HEK293 (cell line): Measurements from ENCODE around the gene PLEKHG1.

Source experiments
- CTCF ChIA-PET: fragments of 350-600 bp; formaldehyde crosslinking; extraction: SDS; loops from one replicate; lab custom pipeline; 2021; ENCODE audit warnings: antibody characterized with exemption; lab: Yijun Ruan, JAX
- POLR2A ChIA-PET: fragments of 300-600 bp; formaldehyde crosslinking; extraction: SDS; loops from one replicate; lab custom pipeline; 2020; ENCODE audit warnings: antibody characterized with exemption, inconsistent platforms; lab: Yijun Ruan, JAX
- H3K27ac ChIP-seq: fragments of 200-500 bp; sonication (Bioruptor generic); 2 replicates; pipeline ENCODE4 v1.5.1; 2014; ENCODE audit warnings: low read depth, low read length, control low read depth, inconsistent platforms; ENCODE audit errors: extremely low read depth
- H3K36me3 ChIP-seq, 2 experiments: fragments of 200-500 bp in 1 of 2; sonication (Bioruptor generic) in 1 of 2; 1 replicate in 1 of 2; 2 replicates in 1 of 2; pipeline ENCODE4 v1.5.1; 2014 to 2017; ENCODE audit warnings: inconsistent platforms in 2 of 2, low read length in 2 of 2; ENCODE audit not compliant: control insufficient read depth in 2 of 2, insufficient read depth in 1 of 2
- H3K4me1 ChIP-seq: fragments of 200-500 bp; sonication (Bioruptor generic); 2 replicates; pipeline ENCODE4 v1.5.1; 2014; ENCODE audit warnings: mild to moderate bottlenecking, low read length, inconsistent platforms; ENCODE audit not compliant: control insufficient read depth, insufficient read depth
- H3K4me3 ChIP-seq: 2 replicates; pipeline ENCODE4 v1.5.1; 2011; ENCODE audit warnings: low read depth, mild to moderate bottlenecking, control low read depth, low read length, moderate library complexity
- H3K9me3 ChIP-seq: fragments of 200-500 bp; sonication (Bioruptor generic); 2 replicates; pipeline ENCODE4 v1.5.1; 2014; ENCODE audit warnings: low read depth, low read length, inconsistent platforms; ENCODE audit not compliant: control insufficient read depth, insufficient read depth
- MZF1 ChIP-seq: fragments of 450-650 bp; formaldehyde crosslinking; IDR thresholded peaks from 2 replicates; pipeline ENCODE4 v1.5.1; 2017; ENCODE audit warnings: missing biosample characterization, missing genetic modification characterization, borderline replicate concordance
- PRDM2 ChIP-seq: fragments of 450-650 bp; formaldehyde crosslinking; IDR thresholded peaks from 2 replicates; pipeline ENCODE4 v1.5.1; 2016; ENCODE audit warnings: missing biosample characterization, missing genetic modification characterization, borderline replicate concordance
- SALL2 ChIP-seq: fragments of 450-650 bp; formaldehyde crosslinking; IDR thresholded peaks from 2 replicates; pipeline ENCODE4 v1.5.0; 2017; ENCODE audit warnings: missing biosample characterization, mild to moderate bottlenecking, missing genetic modification characterization, borderline replicate concordance
- TRIM28 ChIP-seq: IDR thresholded peaks from 2 replicates; pipeline ENCODE4 v1.6.1; 2011; ENCODE audit warnings: low read length, control low read depth, borderline replicate concordance
- ZBTB49 ChIP-seq: fragments of 450-650 bp; formaldehyde crosslinking; IDR thresholded peaks from 2 replicates; pipeline ENCODE4 v1.5.1; 2016; ENCODE audit warnings: missing biosample characterization, missing genetic modification characterization, low read depth
- ZNF202 ChIP-seq: fragments of 450-650 bp; formaldehyde crosslinking; IDR thresholded peaks from 2 replicates; pipeline ENCODE4 v1.5.1; 2016; ENCODE audit warnings: missing biosample characterization, missing genetic modification characterization, borderline replicate concordance
- ZNF26 ChIP-seq: fragments of 450-650 bp; formaldehyde crosslinking; IDR thresholded peaks from 2 replicates; pipeline ENCODE4 v1.5.1; 2016; ENCODE audit warnings: missing biosample characterization, missing genetic modification characterization
- ZNF354C ChIP-seq: fragments of 450-650 bp; formaldehyde crosslinking; IDR thresholded peaks from 2 replicates; pipeline ENCODE4 v1.5.1; 2016; ENCODE audit warnings: missing biosample characterization, missing genetic modification characterization, low read depth, borderline replicate concordance
- ZXDB ChIP-seq: fragments of 450-650 bp; formaldehyde crosslinking; IDR thresholded peaks from 2 replicates; pipeline ENCODE4 v1.5.1; 2016; ENCODE audit warnings: missing biosample characterization, missing genetic modification characterization

Gene PLEKHG1

GRCh38 chr6:150617496-150618460 is 18.1 kb downstream of the PLEKHG1 start:
- peaks cover 13% of the 10 kb centered on the region for H3K4me1 ChIP-seq
- H3K4me3 ChIP-seq: no peak overlapping the region
- TF ChIP-seq ZNF26 (0 out of 2 replicates have a peak, but pooled peaks have one; percentile 12), TRIM28 (0 out of 2 replicates have a peak, but pooled peaks have one; percentile 23), ZXDB (tag by site-specific recombination) (no peak)
- ChIA-PET POLR2A (no interaction called here), CTCF (interaction anchor here (0.6 to 1.1 kb wide), 4 partner anchors 16 to 396 kb away, joined by 3 read pairs; no protein-coding TSS in a partner anchor)
- H3K27ac ChIP-seq: no peak overlapping the region
- H3K36me3 ChIP-seq: no peaks in the 10 kb centered on the region
- no peaks in the 10 kb centered on the region for H3K9me3 ChIP-seq

GRCh38 chr6:150619275-150619674 is 19.6 kb downstream of the PLEKHG1 start:
- no peaks in the 10 kb centered on the region for H3K9me3 ChIP-seq
- H3K4me1 ChIP-seq: peaks cover 16% of the 10 kb centered on the region
- no peak for TF ChIP-seq ZNF202 (tag by site-specific recombination)
- TF ChIP-seq MZF1: no peak
- TF ChIP-seq ZXDB (tag by site-specific recombination): no peak
- no peak for TF ChIP-seq ZNF354C (tag by site-specific recombination)
- no peak for TF ChIP-seq ZNF26
- no peak for TF ChIP-seq ZBTB49
- no peak for TF ChIP-seq PRDM2
- TF ChIP-seq SALL2: no peak
- TF ChIP-seq, all 188 proteins: peak for 0
- POLR2A ChIA-PET: interaction anchor here (1.1 kb wide), 1 partner anchor 19 kb away, joined by 3 read pairs; no protein-coding TSS in a partner anchor
- CTCF ChIA-PET: interaction anchor here (0.6 to 0.9 kb wide), 2 partner anchors 18 to 201 kb away, joined by 3 to 5 read pairs; no protein-coding TSS in a partner anchor
- H3K27ac ChIP-seq: no peak overlapping the region
- no peaks in the 10 kb centered on the region for H3K36me3 ChIP-seq
- H3K4me3 ChIP-seq: no peak overlapping the region
